K562 (cell line): ENCODE results near the gene ANKRD44. TPM values are rescaled to one million over a fixed set of nuclear protein-coding genes. Genes with fewer than 3 reads are reported as not detected.

Source experiments
- ATAC-seq: fragments of 200-7000 bp; cut with Tn5 transposase; 3 replicates; pipeline ENCODE4 v1.9.1; 2020; ENCODE audit warnings: moderate library complexity
- BruUV-seq: library from RNA; stranded (reverse); fragments of 400-500 nt; replicated peaks from 2 replicates; lab custom pipeline; 2021; lab: Mats Ljungman, UMichigan
- CTCF ChIA-PET: fragments of 300-600 bp; formaldehyde crosslinking; extraction: SDS; loops from one replicate; lab custom pipeline; 2021; ENCODE audit warnings: low intra/inter-chr PET ratio; lab: Yijun Ruan, JAX
- POLR2A ChIA-PET: fragments of 300-600, 350-650 bp; sonication (Branson Sonifier 250); formaldehyde crosslinking; extraction: SDS; loops from one replicate; lab custom pipeline; 2021; ENCODE audit warnings: antibody characterized with exemption, inconsistent platforms; lab: Yijun Ruan, JAX
- DNase-seq, 4 experiments: peaks; one replicate each; pipeline versions ENCODE4 v3.0.0 to v3.0.0-alpha.2; 2011 to 2018; ENCODE audit warnings: low spot score in 3 of 4, mixed read lengths in 3 of 4; ENCODE audit errors: extremely low read depth in 1 of 4
- FAIRE-seq: peaks from 2 replicates; lab custom pipeline; 2011; peaks lifted over from hg19 to GRCh38; lab: Jason Lieb, UNC
- H2AFZ ChIP-seq: 2 replicates; pipeline ENCODE4 v1.6.0; 2011; ENCODE audit warnings: low read depth, low read length, control low read depth, inconsistent platforms
- H3K27ac ChIP-seq: fragments of 200-600 bp; 3 replicates; pipeline ENCODE4 v1.8.0; 2011; ENCODE audit warnings: low read depth, mild to moderate bottlenecking, control low read depth, inconsistent platforms, low read length, moderate library complexity, mixed read lengths; ENCODE audit errors: extremely low read depth
- H3K27me3 ChIP-seq, 2 experiments: fragments of 300-600 bp in 1 of 2; 2 replicates in 1 of 2; 3 replicates in 1 of 2; pipeline versions ENCODE4 v1.6.0 to v1.8.0; 2011; ENCODE audit warnings: inconsistent platforms in 2 of 2, low read length in 2 of 2, mild to moderate bottlenecking in 1 of 2, mixed read lengths in 1 of 2, moderate library complexity in 1 of 2; ENCODE audit not compliant: control insufficient read depth in 2 of 2, insufficient read depth in 2 of 2
- H3K36me3 ChIP-seq: fragments of 300-600 bp; 3 replicates; pipeline ENCODE4 v1.8.0; 2011; ENCODE audit warnings: mild to moderate bottlenecking, low read length, inconsistent platforms; ENCODE audit not compliant: control insufficient read depth, insufficient read depth
- H3K4me1 ChIP-seq, 2 experiments: fragments of 200-600 bp in 1 of 2; replicated peaks in 1 of 2; 2 replicates in 1 of 2; 3 replicates in 1 of 2; pipeline versions ENCODE4 v1.5.1 to v1.8.0; 2011; ENCODE audit warnings: inconsistent platforms in 2 of 2, low read length in 2 of 2, mild to moderate bottlenecking in 1 of 2, mixed read lengths in 1 of 2, moderate library complexity in 1 of 2; ENCODE audit not compliant: control insufficient read depth in 2 of 2, insufficient read depth in 2 of 2
- H3K4me2 ChIP-seq: 2 replicates; pipeline ENCODE4 v1.6.1; 2011; ENCODE audit warnings: low read length, control low read depth, inconsistent platforms, mixed read lengths; ENCODE audit not compliant: insufficient read depth
- H3K4me3 ChIP-seq: fragments of 200-600 bp; sonication (generic), shearing (Covaris generic); 2 replicates; pipeline ENCODE4 v1.5.1; 2016; ENCODE audit warnings: control low read depth, inconsistent platforms
- H3K79me2 ChIP-seq: fragments of 200-600 bp; 3 replicates; pipeline ENCODE4 v1.8.0; 2011; ENCODE audit warnings: low read length, inconsistent platforms; ENCODE audit not compliant: control insufficient read depth, insufficient read depth
- H3K9ac ChIP-seq, 2 experiments: 2 replicates each; pipeline versions ENCODE4 v1.6.0 to v1.6.1; 2011; ENCODE audit warnings: low read depth in 2 of 2, low read length in 2 of 2, control low read depth in 1 of 2, inconsistent platforms in 1 of 2, mild to moderate bottlenecking in 1 of 2, mixed read lengths in 1 of 2; ENCODE audit not compliant: insufficient read depth in 1 of 2
- H3K9me1 ChIP-seq: one replicate; pipeline ENCODE4 v1.6.0; 2011; ENCODE audit warnings: inconsistent platforms, mild to moderate bottlenecking, low read length, moderate library complexity; ENCODE audit not compliant: control insufficient read depth, insufficient read depth
- H3K9me3 ChIP-seq: replicated peaks from 2 replicates; pipeline ENCODE4 v1.5.1; 2011; ENCODE audit warnings: low read depth, low read length, inconsistent platforms; ENCODE audit not compliant: control insufficient read depth, insufficient read depth
- H4K20me1 ChIP-seq: replicated peaks from 2 replicates; pipeline ENCODE4 v1.6.1; 2011; ENCODE audit warnings: low read length, inconsistent platforms, mixed read lengths; ENCODE audit not compliant: control insufficient read depth, insufficient read depth
- CREB1 ChIP-seq, 2 experiments: sonication (generic) in 1 of 2; formaldehyde crosslinking in 1 of 2; IDR thresholded peaks; 2 replicates each; pipeline versions ENCODE4 v1.6.1 to v1.8.0; 2012 to 2022; ENCODE audit warnings: inconsistent platforms in 1 of 2, mild to moderate bottlenecking in 1 of 2, missing genetic modification reagents in 1 of 2, moderate library complexity in 1 of 2
- KAT8 ChIP-seq: fragments of 450-650 bp; IDR thresholded peaks from 2 replicates; pipeline ENCODE4 v1.6.1; 2016; ENCODE audit warnings: low read depth, mild to moderate bottlenecking
- NR2C1 ChIP-seq, 2 experiments: fragments of 450-650 bp; IDR thresholded peaks; 2 replicates each; pipeline ENCODE4 v1.6.1; 2017; ENCODE audit warnings: mild to moderate bottlenecking in 2 of 2, antibody characterized with exemption in 1 of 2, inconsistent platforms in 1 of 2, missing compliant biosample characterization in 1 of 2, missing genetic modification characterization in 1 of 2
- NR2C2 ChIP-seq, 2 experiments: fragments of 200-800 bp in 1 of 2; sonication (Bioruptor generic) in 1 of 2; sonication (generic) in 1 of 2; formaldehyde crosslinking in 1 of 2; IDR thresholded peaks; 2 replicates each; pipeline versions ENCODE4 v1.6.1 to v1.8.0; 2016 to 2022; ENCODE audit warnings: mild to moderate bottlenecking in 1 of 2, missing compliant biosample characterization in 1 of 2, missing genetic modification characterization in 1 of 2, missing genetic modification reagents in 1 of 2
- PHB2 ChIP-seq: fragments of 450-650 bp; IDR thresholded peaks from 2 replicates; pipeline ENCODE4 v1.6.1; 2017; ENCODE audit warnings: low read depth
- SOX6 ChIP-seq: fragments of 450-650 bp; IDR thresholded peaks from 2 replicates; pipeline ENCODE4 v1.6.1; 2014; ENCODE audit warnings: mild to moderate bottlenecking
- SPI1 ChIP-seq: IDR thresholded peaks from 2 replicates; pipeline ENCODE4 v1.6.1; 2011; ENCODE audit warnings: low read depth, low read length, control low read depth, borderline replicate concordance
- ZSCAN32 ChIP-seq: fragments of 450-650 bp; formaldehyde crosslinking; IDR thresholded peaks from 2 replicates; pipeline ENCODE4 v1.4.0; 2020; ENCODE audit warnings: mild to moderate bottlenecking, moderate library complexity
- WGBS: fragments of 100-300 bp; shearing (Covaris generic); methylation state at CpG from one replicate; pipeline ENCODE4 v1.1.6; 2016; ENCODE audit warnings: low coverage, mixed read lengths; ENCODE audit not compliant: insufficient coverage; ENCODE audit errors: missing lambda C conversion rate; 5-methylcytosine and 5-hydroxymethylcytosine counted together
- in situ Hi-C: fragments of 300-500 bp; cut with MboI; formaldehyde crosslinking; loops from 4 replicates; pipeline ENCODE4 v1.15.0; 2018; ENCODE audit warnings: inconsistent platforms, mixed read lengths
- intact Hi-C: fragments of 100-400 bp; cut with micrococcal nuclease; formaldehyde crosslinking; loops from 2 replicates; pipeline ENCODE4 v1.14.2; 2022
- polyA plus RNA-seq, 8 experiments: library from polyadenylated mRNA; depleted of rRNA in 4 of 8; stranded (reverse) in 5 of 8; unstranded in 3 of 8; fragments of >200 nt; fragmentation: Nextera tagmentation in 2 of 8; fragmentation: Illumina TruSeq in 1 of 8; extraction: Ambion mirVana in 2 of 8; extraction: Trizol in 1 of 8; gene quantifications; 2 replicates each; pipeline versions ENCODE4 v1.2.1 to v1.2.3, GENCODE V29; 2011 to 2014; ENCODE audit warnings: inconsistent platforms in 1 of 8, missing spikeins in 1 of 8
- total RNA-seq, 7 experiments: library from RNA; depleted of rRNA in 6 of 7; stranded (reverse); fragments of >200 nt in 6 of 7; fragmentation: Illumina TruSeq in 2 of 7; extraction: Trizol in 2 of 7; gene quantifications; 2 replicates each; pipeline versions ENCODE4 v1.2.1 to v1.2.3, GENCODE V29; 2011 to 2021; ENCODE audit warnings: low replicate concordance in 1 of 7
- TF ChIP-seq, protein P1 (sequence below), 2 experiments: fragments of 450-650 bp in 1 of 2; sonication (generic) in 1 of 2; formaldehyde crosslinking in 1 of 2; IDR thresholded peaks in 1 of 2; conservative IDR thresholded peaks in 1 of 2; 2 replicates each; pipeline versions ENCODE4 v1.6.1 to v1.8.1; 2016 to 2023; ENCODE audit warnings: mild to moderate bottlenecking in 2 of 2, moderate library complexity in 2 of 2, inconsistent platforms in 1 of 2, missing genetic modification reagents in 1 of 2
- TF ChIP-seq, protein P2 (sequence below): fragments of 250-450 bp; sonication (Bioruptor Pico); IDR thresholded peaks from 2 replicates; pipeline ENCODE4 v1.6.1; 2021; ENCODE audit warnings: mild to moderate bottlenecking

ANKRD44 gene
- total and polyA plus RNA-seq, 9 of the 15 experiments (the other 6 are each of a cell fraction or from before 2014, with no cell fraction given): 0.03 to 0.64 (median 0.07) TPM; not detected in 3

DNA sequence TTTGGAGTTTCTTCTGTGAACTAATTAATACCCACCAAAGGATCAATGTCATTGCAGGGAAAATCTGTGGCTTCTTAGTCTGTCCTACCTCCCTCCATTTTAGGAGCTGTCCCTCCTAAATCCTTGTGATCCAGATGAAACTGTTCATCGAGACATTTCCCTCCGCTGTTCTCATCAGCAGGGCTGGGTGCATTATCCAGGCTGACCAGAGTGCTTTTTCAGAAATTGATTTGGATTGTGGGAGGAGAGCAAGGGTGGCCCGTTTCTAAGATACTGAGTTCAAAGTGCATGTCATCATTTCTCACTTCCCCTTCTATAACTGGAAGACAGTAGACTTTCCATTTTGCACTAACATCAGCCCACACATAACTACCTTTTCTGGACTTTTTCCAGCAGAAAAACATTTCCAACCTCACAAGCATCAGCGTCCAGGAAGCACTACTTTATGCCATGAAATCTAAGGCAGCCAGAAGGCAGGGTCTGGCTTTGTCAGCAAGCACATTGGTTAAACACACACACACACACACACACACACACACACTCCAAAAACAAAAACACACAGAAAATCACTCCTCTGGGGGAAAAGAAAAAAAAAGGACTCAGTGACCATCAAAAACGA is 94.1 kb downstream of the ANKRD44 start:
- no peaks in the 10 kb centered on the region; a peak in 1 of 5 replicates for H3K4me1 ChIP-seq
- no peaks in the 10 kb centered on the region for H3K36me3 ChIP-seq
- in situ Hi-C loops: no loop called here
- ChIA-PET POLR2A (interaction anchor here (1.0 kb wide), 1 partner anchor 11 kb away, joined by 3 read pairs; no protein-coding TSS in a partner anchor), CTCF (no interaction called here)
- peak; percentile 13; the same call in 1 of the 2 replicates for TF ChIP-seq SPI1
- no peak for TF ChIP-seq NR2C2 (CRISPR knock-in tag; IDR thresholded peaks at IDR 0.05)
- peak; percentile 64 for TF ChIP-seq NR2C2 (tag; IDR thresholded peaks at IDR 0.05)
- TF ChIP-seq, protein P1, sequence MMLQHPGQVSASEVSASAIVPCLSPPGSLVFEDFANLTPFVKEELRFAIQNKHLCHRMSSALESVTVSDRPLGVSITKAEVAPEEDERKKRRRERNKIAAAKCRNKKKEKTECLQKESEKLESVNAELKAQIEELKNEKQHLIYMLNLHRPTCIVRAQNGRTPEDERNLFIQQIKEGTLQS (IDR thresholded peaks at IDR 0.05): no peak
- TF ChIP-seq, protein P1 (CRISPR knock-in tag; conservative IDR thresholded peaks at IDR 0.05): no peak
- TF ChIP-seq, protein P2, sequence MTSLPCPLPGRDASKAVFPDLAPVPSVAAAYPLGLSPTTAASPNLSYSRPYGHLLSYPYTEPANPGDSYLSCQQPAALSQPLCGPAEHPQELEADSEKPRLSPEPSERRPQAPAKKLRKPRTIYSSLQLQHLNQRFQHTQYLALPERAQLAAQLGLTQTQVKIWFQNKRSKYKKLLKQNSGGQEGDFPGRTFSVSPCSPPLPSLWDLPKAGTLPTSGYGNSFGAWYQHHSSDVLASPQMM (CRISPR knock-in tag): no peak
- no peak for TF ChIP-seq ZSCAN32
- TF ChIP-seq PHB2: no peak
- 0 out of 2 replicates have a peak, but pooled peaks have one; percentile 29 for TF ChIP-seq NR2C1 (IDR thresholded peaks at IDR 0.05)
- peak; percentile 65; the same call in 1 of the 2 replicates for TF ChIP-seq NR2C1 (tag; IDR thresholded peaks at IDR 0.05)
- no peak for TF ChIP-seq CREB1 (IDR thresholded peaks at IDR 0.05)
- no peak for TF ChIP-seq CREB1 (CRISPR knock-in tag; IDR thresholded peaks at IDR 0.05)
- TF ChIP-seq KAT8: no peak
- no peak for TF ChIP-seq SOX6
- intact Hi-C loops: no loop called here
- DNase-seq: no peak
- no peaks in the 10 kb centered on the region for H4K20me1 ChIP-seq
- H3K9me1 ChIP-seq: no peaks in the 10 kb centered on the region
- no peak overlapping the region for H2AFZ ChIP-seq
- no peaks in the 10 kb centered on the region; a peak in 1 of 5 replicates for H3K27me3 ChIP-seq
- no peak overlapping the region for H3K4me2 ChIP-seq
- no TSS peak for BruUV-seq
- H3K9ac ChIP-seq: no peak overlapping the region
- no peak for ATAC-seq
- no peak overlapping the region for H3K4me3 ChIP-seq
- H3K79me2 ChIP-seq: no peaks in the 10 kb centered on the region
- FAIRE-seq: no peak
- H3K27ac ChIP-seq: no peak overlapping the region
- 0% methylated on average over 5 of the region's 5 CpGs for WGBS
- H3K9me3 ChIP-seq: no peaks in the 10 kb centered on the region
